Glutamatergic neuron (in vitro differentiated cells): Measurements from ENCODE around the gene EPB41L4B. TPM values are rescaled to one million over a fixed set of nuclear protein-coding genes. Genes with fewer than 3 reads are reported as not detected.

Source experiments
- DNase-seq: peaks from one replicate; pipeline ENCODE4 v3.0.0; 2022
- H3K27ac Mint-ChIP-seq: one replicate; pipeline ENCODE4 v1.8.0; 2020; ENCODE audit warnings: mild to moderate bottlenecking, mixed read lengths, inconsistent platforms; ENCODE audit not compliant: unreplicated experiment
- H3K27me3 Mint-ChIP-seq: one replicate; pipeline ENCODE4 v1.8.0; 2020; ENCODE audit warnings: mild to moderate bottlenecking, moderate library complexity, mixed read lengths, inconsistent platforms; ENCODE audit not compliant: unreplicated experiment
- H3K36me3 Mint-ChIP-seq: one replicate; pipeline ENCODE4 v1.8.0; 2020; ENCODE audit warnings: mild to moderate bottlenecking, mixed read lengths, inconsistent platforms; ENCODE audit not compliant: unreplicated experiment
- H3K4me1 Mint-ChIP-seq: one replicate; pipeline ENCODE4 v1.8.0; 2020; ENCODE audit warnings: mild to moderate bottlenecking, low read depth, mixed read lengths, inconsistent platforms; ENCODE audit not compliant: unreplicated experiment
- H3K4me3 Mint-ChIP-seq: one replicate; pipeline ENCODE4 v1.8.0; 2020; ENCODE audit warnings: mild to moderate bottlenecking, mixed read lengths, inconsistent platforms; ENCODE audit not compliant: unreplicated experiment
- H3K9me3 Mint-ChIP-seq: one replicate; pipeline ENCODE4 v1.8.0; 2020; ENCODE audit warnings: mild to moderate bottlenecking, moderate library complexity, mixed read lengths, inconsistent platforms; ENCODE audit not compliant: unreplicated experiment
- CTCF ChIP-seq: fragments of 200-600 bp; sonication (generic); IDR thresholded peaks from one replicate; pipeline ENCODE4 v1.5.0; 2021; ENCODE audit not compliant: partially characterized antibody, unreplicated experiment
- total RNA-seq: library from RNA; stranded (reverse); fragmentation: NEBNext Ultra II Directional; extraction: Animal tissue kit (Norgen Biotek cat#: 25700); gene quantifications from one replicate; pipeline ENCODE4 v1.2.1, GENCODE V29; 2021; ENCODE audit not compliant: unreplicated experiment

The EPB41L4B gene
- total RNA-seq, 1 donor from 2014 or later = 10.0 TPM

GRCh38 chr9:109295221-109296130 lies 25.4 kb downstream of the EPB41L4B start:
- no peak for TF ChIP-seq CTCF
- H3K9me3 Mint-ChIP-seq = no peaks in the 10 kb centered on the region
- no peaks in the 10 kb centered on the region for H3K36me3 Mint-ChIP-seq
- no peak overlapping the region for H3K4me3 Mint-ChIP-seq
- DNase-seq = no peak
- H3K27ac Mint-ChIP-seq = no peak overlapping the region
- no peaks in the 10 kb centered on the region for H3K27me3 Mint-ChIP-seq
- H3K4me1 Mint-ChIP-seq = peaks cover 7% of the 10 kb centered on the region

- peaks cover 8% of the 10 kb centered on the region for H3K4me1 Mint-ChIP-seq
- no peak overlapping the region for H3K27ac Mint-ChIP-seq
- no peaks in the 10 kb centered on the region for H3K9me3 Mint-ChIP-seq
- DNase-seq = no peak
- no peaks in the 10 kb centered on the region for H3K36me3 Mint-ChIP-seq
- TF ChIP-seq CTCF = no peak
- H3K4me3 Mint-ChIP-seq = no peak overlapping the region
- H3K27me3 Mint-ChIP-seq = no peaks in the 10 kb centered on the region
Observed at GRCh38 chr9:109290385-109290784, 30.5 kb downstream of the EPB41L4B start.

GRCh38 chr9:109289931-109290330 lies 30.9 kb downstream of the EPB41L4B start:
- Mint-ChIP-seq H3K36me3 (no peaks in the 10 kb centered on the region), H3K4me1 (peaks cover 8% of the 10 kb centered on the region), H3K9me3 (no peaks in the 10 kb centered on the region), H3K4me3 (no peak overlapping the region), H3K27ac (no peak overlapping the region), H3K27me3 (no peaks in the 10 kb centered on the region)
- no peak for TF ChIP-seq CTCF
- DNase-seq = no peak

- Mint-ChIP-seq H3K4me1 (peaks cover 8% of the 10 kb centered on the region), H3K27ac (no peak overlapping the region), H3K9me3 (no peaks in the 10 kb centered on the region), H3K4me3 (no peak overlapping the region), H3K27me3 (no peaks in the 10 kb centered on the region), H3K36me3 (no peaks in the 10 kb centered on the region)
- TF ChIP-seq CTCF = no peak
- DNase-seq = no peak
Observed at GRCh38 chr9:109289186-109289585, 31.7 kb downstream of the EPB41L4B start.

GRCh38 chr9:109286981-109287380 lies 33.9 kb downstream of the EPB41L4B start:
- DNase-seq = no peak
- H3K4me1 Mint-ChIP-seq = peaks cover 8% of the 10 kb centered on the region
- TF ChIP-seq CTCF = no peak
- no peaks in the 10 kb centered on the region for H3K27me3 Mint-ChIP-seq
- no peak overlapping the region for H3K4me3 Mint-ChIP-seq
- no peaks in the 10 kb centered on the region for H3K9me3 Mint-ChIP-seq
- no peak overlapping the region for H3K27ac Mint-ChIP-seq
- peaks cover 7% of the 10 kb centered on the region for H3K36me3 Mint-ChIP-seq
